ENCODE data around the gene COA8.

DNA sequence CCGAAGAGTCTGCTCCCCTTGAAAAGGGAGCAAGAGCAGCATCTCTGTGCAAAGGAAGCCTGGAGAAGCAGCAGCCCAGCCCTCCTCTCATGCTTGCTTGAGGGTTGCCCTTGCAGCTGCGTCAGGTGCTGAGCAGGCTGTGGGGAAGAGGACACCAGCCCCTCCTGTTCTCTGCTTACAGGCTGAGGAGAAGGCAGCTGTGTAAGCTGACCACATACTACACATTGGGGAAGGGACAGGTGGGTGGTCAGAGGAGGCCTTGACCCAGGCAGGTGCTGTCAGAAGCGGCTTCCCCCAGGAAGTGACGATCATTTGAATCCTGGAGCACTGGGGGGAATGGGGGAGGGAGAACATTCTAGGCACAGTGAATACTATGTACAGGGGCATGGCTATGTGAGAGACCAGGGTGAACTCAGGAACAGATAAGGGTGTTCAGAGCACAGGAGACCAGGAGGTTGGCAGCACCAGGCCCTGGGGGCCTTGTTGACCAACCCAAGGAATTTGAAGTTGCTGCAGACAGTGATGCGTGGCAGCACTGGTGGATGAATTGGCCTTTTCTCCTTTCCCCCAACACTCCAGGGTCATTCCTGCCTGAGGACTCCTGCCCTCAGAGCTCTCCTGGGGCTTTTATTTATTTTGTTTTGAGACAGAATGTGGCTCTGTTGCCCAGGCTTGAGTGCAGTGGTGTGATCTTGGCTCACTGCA is 63.5 kb downstream of the COA8 start:
- TF ChIP-seq CTCF (conservative IDR thresholded peaks at IDR 0.05 in 1 of 2, IDR thresholded peaks at IDR 0.05 in 1 of 2; ENCODE audit: extremely low read depth in 1 of 2, insufficient read depth in 1 of 2, low read depth in 1 of 2, low read length in 2 of 2): no peak
- no peak for TF ChIP-seq EZH2 (IDR thresholded peaks at IDR 0.05; ENCODE audit: borderline replicate concordance, low read length)
